ENCODE results near the gene SYNPO. TPM values are rescaled to one million over a fixed set of nuclear protein-coding genes. Genes with fewer than 3 reads are reported as not detected.
A peak's percentile ranks its signal among the peaks of the same experiment; 100 is the strongest.

SYNPO gene
- polyA plus RNA-seq, 6 donors from 2014 or later, result 0.75 to 1.9 (median 1.4) TPM

GRCh38 chr5:150653145-150653761 lies 12.8 kb downstream of the SYNPO start:
- ATAC-seq (ENCODE audit: low read depth in 2 of 2), result no peak
- Mint-ChIP-seq H3K36me3 (peaks cover 6 to 17% of the 10 kb centered on the region in 2 donors), H3K4me3 (no peak overlapping the region), H3K4me1 (peaks cover 12 to 25% (median 21%) of the 10 kb centered on the region in 3 donors), H3K9me3 (no peaks in the 10 kb centered on the region), H3K27ac (peak overlapping the region in 1 of 6 donors; percentile 45), H3K27me3 (no peaks in the 10 kb centered on the region)
- no peak for DNase-seq

DNA sequence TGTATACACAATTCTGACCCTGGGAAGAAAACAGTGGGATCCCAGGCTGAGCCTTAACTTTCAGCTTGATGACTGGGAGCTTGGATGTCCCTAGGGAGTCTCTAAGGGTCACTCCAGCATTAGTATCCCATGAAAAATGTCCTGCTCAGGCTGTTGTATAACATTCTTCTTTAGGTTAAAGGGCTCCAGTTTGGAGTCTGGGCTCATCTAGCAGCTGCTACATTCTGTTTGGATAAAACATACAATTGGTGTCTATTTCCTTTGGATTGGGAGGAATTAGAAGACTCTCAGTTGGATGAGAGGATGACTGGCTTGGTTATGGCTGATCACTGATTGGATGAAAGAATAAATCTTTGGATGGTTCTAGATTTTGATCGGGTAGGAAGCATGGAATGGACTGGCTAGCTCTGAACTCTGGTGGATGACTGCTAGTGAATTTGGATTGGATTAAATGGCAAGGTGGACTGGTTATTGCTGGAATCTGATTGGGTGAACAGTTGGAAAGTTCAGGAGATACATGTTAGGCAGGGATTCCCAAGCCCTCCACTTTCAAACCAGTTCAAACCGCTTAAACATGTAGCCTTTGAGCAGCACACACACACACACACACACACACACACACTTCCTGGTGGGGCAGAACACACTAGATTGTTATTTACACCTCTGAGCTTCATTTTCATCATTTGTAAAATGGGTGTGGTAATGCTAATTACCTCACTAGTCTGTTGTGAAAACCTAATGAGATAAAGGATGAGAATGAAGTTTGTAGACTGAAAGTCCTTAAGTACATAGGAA lies 13.5 kb downstream of the SYNPO start:
- peaks cover 0 to 10% of the 10 kb centered on the region in 2 donors for H3K36me3 Mint-ChIP-seq
- H3K4me1 Mint-ChIP-seq, result peaks cover 12 to 22% (median 21%) of the 10 kb centered on the region in 3 donors
- H3K27me3 Mint-ChIP-seq, result no peaks in the 10 kb centered on the region
- DNase-seq (no peak), ATAC-seq (ENCODE audit: low read depth in 2 of 2) (no peak)
- H3K27ac Mint-ChIP-seq, result no peak overlapping the region
- peak overlapping the region in 1 of 8 donors; percentile 34 for H3K4me3 Mint-ChIP-seq
- H3K9me3 Mint-ChIP-seq, result no peaks in the 10 kb centered on the region

GRCh38 chr5:150655221-150655620 lies 14.8 kb downstream of the SYNPO start:
- Mint-ChIP-seq H3K27me3 (peaks cover 0 to 5% (median 0%) of the 10 kb centered on the region in 3 donors), H3K9me3 (no peaks in the 10 kb centered on the region), H3K36me3 (peaks cover 0 to under 1% of the 10 kb centered on the region in 2 donors), H3K4me1 (peaks cover 12 to 22% (median 21%) of the 10 kb centered on the region in 3 donors), H3K4me3 (peak overlapping the region in 4 of 8 donors; percentile 36 to 84 (median 52)), H3K27ac (no peak overlapping the region)
- no peak for ATAC-seq (ENCODE audit: low read depth in 2 of 2)
- no peak for DNase-seq

- peak; percentile 78 for DNase-seq
- H3K27ac Mint-ChIP-seq, result peak overlapping the region in 4 of 6 donors; percentile 21 to 67 (median 43)
- peaks cover 0 to 9% (median 5%) of the 10 kb centered on the region in 3 donors for H3K27me3 Mint-ChIP-seq
- no peaks in the 10 kb centered on the region for H3K36me3 Mint-ChIP-seq
- peak overlapping the region; percentile 73 to 86 (median 80) for H3K4me3 Mint-ChIP-seq
- peak; percentile 92 for ATAC-seq (ENCODE audit: low read depth in 2 of 2)
- H3K9me3 Mint-ChIP-seq, result no peaks in the 10 kb centered on the region
- H3K4me1 Mint-ChIP-seq, result peaks cover 8 to 22% (median 18%) of the 10 kb centered on the region in 3 donors
Measured at GRCh38 chr5:150656191-150657132, 16.0 kb downstream of the SYNPO start.

- no peak for DNase-seq
- Mint-ChIP-seq H3K36me3 (no peaks in the 10 kb centered on the region), H3K4me1 (peaks cover 3 to 22% (median 17%) of the 10 kb centered on the region in 3 donors), H3K27me3 (peaks cover 5 to 20% (median 5%) of the 10 kb centered on the region in 3 donors), H3K27ac (no peak overlapping the region), H3K9me3 (peaks cover 0 to 2% (median 0%) of the 10 kb centered on the region in 7 donors), H3K4me3 (peak overlapping the region in 5 of 8 donors; percentile 45 to 90 (median 74))
- ATAC-seq (ENCODE audit: low read depth in 2 of 2), result no peak
Measured at GRCh38 chr5:150658121-150658520, 17.7 kb downstream of the SYNPO start.

DNA sequence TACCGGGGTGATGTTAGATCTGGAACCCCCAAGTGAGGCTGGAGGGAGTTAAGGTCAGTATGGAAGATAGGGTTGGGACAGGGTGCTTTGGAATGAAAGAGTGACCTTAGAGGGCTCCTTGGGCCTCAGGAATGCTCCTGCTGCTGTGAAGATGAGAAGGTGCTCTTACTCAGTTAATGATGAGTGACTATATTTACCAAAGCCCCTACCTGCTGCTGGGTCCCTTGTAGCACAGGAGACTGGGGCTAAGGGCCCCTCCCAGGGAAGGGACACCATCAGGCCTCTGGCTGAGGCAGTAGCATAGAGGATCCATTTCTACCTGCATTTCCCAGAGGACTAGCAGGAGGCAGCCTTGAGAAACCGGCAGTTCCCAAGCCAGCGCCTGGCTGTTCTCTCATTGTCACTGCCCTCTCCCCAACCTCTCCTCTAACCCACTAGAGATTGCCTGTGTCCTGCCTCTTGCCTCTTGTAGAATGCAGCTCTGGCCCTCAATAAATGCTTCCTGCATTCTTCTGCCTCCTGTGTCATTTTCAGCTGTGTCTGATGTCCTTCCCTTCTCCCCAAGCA lies 18.3 kb downstream of the SYNPO start:
- no peak for DNase-seq
- H3K36me3 Mint-ChIP-seq, result no peaks in the 10 kb centered on the region
- H3K27me3 Mint-ChIP-seq, result peaks cover 5 to 20% (median 5%) of the 10 kb centered on the region in 3 donors
- peaks cover 0 to 2% (median 0%) of the 10 kb centered on the region in 7 donors for H3K9me3 Mint-ChIP-seq
- H3K4me3 Mint-ChIP-seq, result peak overlapping the region in 3 of 8 donors; percentile 44 to 73 (median 45)
- H3K27ac Mint-ChIP-seq, result peak overlapping the region in 2 of 6 donors; percentile 19 to 96
- peaks cover 3 to 22% (median 17%) of the 10 kb centered on the region in 3 donors for H3K4me1 Mint-ChIP-seq
- no peak for ATAC-seq (ENCODE audit: low read depth in 2 of 2)

DNA sequence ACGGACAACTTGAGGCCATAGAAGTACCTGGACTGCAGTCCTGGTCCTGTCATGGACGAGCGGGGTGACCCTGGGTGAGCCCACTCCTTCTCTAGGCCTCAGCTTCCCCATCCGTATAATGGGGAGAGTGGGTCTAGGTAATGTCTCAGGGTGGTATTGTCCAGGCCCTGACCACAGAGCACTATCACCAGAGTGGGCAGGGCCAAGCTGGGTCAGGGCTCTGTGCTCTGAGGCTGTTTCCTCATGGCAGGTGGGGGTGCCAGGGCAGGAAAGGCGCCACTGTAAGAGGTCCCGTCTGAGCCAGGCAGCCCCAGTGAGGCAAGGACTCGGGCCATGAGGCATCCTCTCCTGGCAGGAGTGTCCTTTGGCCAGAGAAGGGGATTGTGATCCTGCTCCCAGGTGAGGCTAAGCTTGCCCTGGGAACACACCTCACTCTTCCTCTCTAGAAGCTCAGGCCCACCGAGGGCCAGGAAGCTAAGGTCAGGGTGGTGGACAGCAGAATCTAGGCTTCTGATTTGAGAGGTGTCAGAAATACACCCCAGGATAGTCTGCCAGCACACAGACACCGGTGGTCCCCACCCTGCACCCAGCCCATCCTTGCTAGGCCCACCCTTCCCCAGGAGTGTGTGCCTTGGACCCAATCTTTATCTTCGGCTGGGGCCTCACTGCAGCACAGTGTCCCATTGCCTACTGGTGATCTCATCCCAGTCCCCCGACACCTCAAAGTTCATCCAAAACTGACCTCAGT lies 19.1 kb downstream of the SYNPO start:
- Mint-ChIP-seq H3K36me3 (no peaks in the 10 kb centered on the region), H3K4me1 (peaks cover 0 to 18% (median 17%) of the 10 kb centered on the region in 3 donors), H3K9me3 (peaks cover 0 to 2% (median 0%) of the 10 kb centered on the region in 7 donors), H3K27ac (no peak overlapping the region), H3K4me3 (no peak overlapping the region), H3K27me3 (peaks cover 5 to 20% (median 9%) of the 10 kb centered on the region in 3 donors)
- ATAC-seq (ENCODE audit: low read depth in 2 of 2) (no peak), DNase-seq (no peak)

- Mint-ChIP-seq H3K36me3 (no peaks in the 10 kb centered on the region), H3K9me3 (peaks cover 0 to 2% (median 0%) of the 10 kb centered on the region in 7 donors), H3K4me3 (no peak overlapping the region), H3K4me1 (peaks cover 0 to 17% (median 17%) of the 10 kb centered on the region in 3 donors), H3K27me3 (peaks cover 9 to 20% (median 13%) of the 10 kb centered on the region in 3 donors), H3K27ac (no peak overlapping the region)
- ATAC-seq (ENCODE audit: low read depth in 2 of 2) (no peak), DNase-seq (no peak)
Measured at GRCh38 chr5:150660108-150660831, 19.8 kb downstream of the SYNPO start.

GRCh38 chr5:150661086-150661485 lies 20.6 kb downstream of the SYNPO start, which contains the start of gene MYOZ3:
MYOZ3 (plus strand) TSS chr5:150661251; CDS start chr5:150662942, 1,691 bp downstream.
- Mint-ChIP-seq H3K36me3 (no peaks in the 10 kb centered on the region), H3K4me3 (no peak within 1 kb of the TSS), H3K27ac (no peak within 1 kb of the TSS), H3K9me3 (peaks cover 0 to 2% (median 0%) of the 10 kb centered on the region in 7 donors), H3K4me1 (peaks cover 0 to 14% (median 10%) of the 10 kb centered on the region in 3 donors), H3K27me3 (peaks cover 9 to 20% (median 13%) of the 10 kb centered on the region in 3 donors)
- DNase-seq (no peak), ATAC-seq (ENCODE audit: low read depth in 2 of 2) (no peak)

- H3K27me3 Mint-ChIP-seq, result peaks cover 9 to 20% (median 13%) of the 10 kb centered on the region in 3 donors
- peaks cover 0 to 9% (median 9%) of the 10 kb centered on the region in 3 donors for H3K4me1 Mint-ChIP-seq
- no peak overlapping the region for H3K4me3 Mint-ChIP-seq
- H3K27ac Mint-ChIP-seq, result peak overlapping the region in 1 of 6 donors; percentile 42
- DNase-seq, result no peak
- peaks cover 0 to 2% (median 0%) of the 10 kb centered on the region in 7 donors for H3K9me3 Mint-ChIP-seq
- ATAC-seq (ENCODE audit: low read depth in 2 of 2), result no peak
- H3K36me3 Mint-ChIP-seq, result no peaks in the 10 kb centered on the region
Measured at GRCh38 chr5:150661821-150662596, 21.5 kb downstream of the SYNPO start.

Measured in naive B cell (primary cell).